Motor neuron (in vitro differentiated cells): ENCODE data around the gene ARHGEF10L. TPM values are rescaled to one million over a fixed set of nuclear protein-coding genes. Genes with fewer than 3 reads are reported as not detected.
"Not testable (repeated sequence)": the region's sequence is repeated elsewhere in the genome, so short reads cannot be mapped to it uniquely, and the experiment has no call there.

Experiments
- ATAC-seq, 8 experiments: fragments of 200-7000 bp; cut with Tn5 transposase; replicated peaks in 6 of 8; 2 replicates each; pipeline ENCODE4 v1.8.0; 2021; ENCODE audit warnings: mild to moderate bottlenecking in 8 of 8, moderate library complexity in 8 of 8
- H3K27ac ChIP-seq, 2 donors: fragments of 250-450 bp; sonication (Bioruptor Pico); 2 replicates each; pipeline ENCODE4 v1.9.0; 2021; ENCODE audit warnings: antibody characterized with exemption in 2 of 2, mild to moderate bottlenecking in 2 of 2, moderate library complexity in 1 of 2
- H3K4me1 ChIP-seq, 2 donors: fragments of 250-450 bp; sonication (Bioruptor Pico); replicated peaks in 1 of 2; 2 replicates each; pipeline ENCODE4 v1.6.1; 2021; ENCODE audit warnings: antibody characterized with exemption in 2 of 2, mild to moderate bottlenecking in 2 of 2, moderate library complexity in 1 of 2
- H3K4me3 ChIP-seq, 5 donors: fragments of 250-450 bp; sonication (Bioruptor Pico); 2 replicates each; pipeline ENCODE4 v1.9.0; 2021; ENCODE audit warnings: antibody characterized with exemption in 5 of 5, mild to moderate bottlenecking in 5 of 5, moderate library complexity in 4 of 5
- WGBS, 10 experiments: fragments of 450-650 bp; shearing (Covaris generic); methylation state at CpG; one replicate each; pipeline ENCODE4 v1.0.0; 2022; 5-methylcytosine and 5-hydroxymethylcytosine counted together
- in situ Hi-C, 9 experiments: fragments of 400-800 bp; cut with MboI; loops; one replicate each; pipeline ENCODE4 v1.15.0; 2021; ENCODE audit warnings: low sequenced_read_pairs in 9 of 9, low pct_unique_long_range_greater_than_20kb in 2 of 9; ENCODE audit not compliant: unreplicated experiment in 9 of 9
- total RNA-seq, 8 experiments: library from RNA; unstranded; fragments of 300-600 nt; gene quantifications; 2 replicates each; pipeline versions ENCODE4 v1.2.3 to v1.2.4, GENCODE V29; 2022

ARHGEF10L gene
- total RNA-seq, 8 experiments from 2014 or later: 2.5 to 41.4 (median 26.1) TPM

- no peak overlapping the region for H3K27ac ChIP-seq
- peaks cover 23 to 33% of the 10 kb centered on the region in 2 donors for H3K4me1 ChIP-seq
- H3K4me3 ChIP-seq: no peak overlapping the region
- 0 to 83% (median 44%) methylated on average over 1 to 5 of the region's 7 CpGs; no CpG with 5 or more reads in 2 of the 10 experiments for WGBS, 10 experiments
- in situ Hi-C loops: no loop called here
- ATAC-seq: peak in 4 of 8 experiments; percentile 18 to 50 (median 32)
Measured at GRCh38 chr1:17735793-17736192, 196.3 kb downstream of the ARHGEF10L start.

GRCh38 chr1:17736625-17737024 is 197.1 kb downstream of the ARHGEF10L start:
- 17 to 100% (median 73%) methylated on average over 1 to 6 of the region's 6 CpGs; no CpG with 5 or more reads in 2 of the 10 experiments for WGBS, 10 experiments
- Histone ChIP-seq H3K4me3 (no peak overlapping the region), H3K4me1 (peaks cover 26 to 38% of the 10 kb centered on the region in 2 donors), H3K27ac (no peak overlapping the region)
- in situ Hi-C loops: no loop called here
- no peak for ATAC-seq

GRCh38 chr1:17739050-17739449 is 199.6 kb downstream of the ARHGEF10L start:
- ATAC-seq: no peak

GRCh38 chr1:17741052-17741451 is 201.6 kb downstream of the ARHGEF10L start:
- peak overlapping the region in 1 of 2 donors; percentile 2 for H3K27ac ChIP-seq
- 60 to 100% (median 83%) methylated on average over 1 to 5 of the region's 5 CpGs; no CpG with 5 or more reads in 5 of the 10 experiments for WGBS, 10 experiments
- in situ Hi-C loops: no loop called here

More at GRCh38 chr1:17739050-17739449, 199.6 kb downstream of the ARHGEF10L start:
- no peak overlapping the region for H3K4me3 ChIP-seq
- H3K4me1 ChIP-seq: peaks cover 13 to 20% of the 10 kb centered on the region in 2 donors
- in situ Hi-C loops: no loop called here
- H3K27ac ChIP-seq: no peak overlapping the region

GRCh38 chr1:17742583-17742982 is 203.1 kb downstream of the ARHGEF10L start:
- in situ Hi-C loops: no loop called here
- 13 to 90% (median 62%) methylated on average over 1 to 5 of the region's 5 CpGs for WGBS, 10 experiments
- peak in 2 of 8 experiments; percentile 47 to 52 for ATAC-seq
- Histone ChIP-seq H3K4me3 (no peak overlapping the region), H3K4me1 (peaks cover 4 to 8% of the 10 kb centered on the region in 2 donors), H3K27ac (no peak overlapping the region)

More at GRCh38 chr1:17741052-17741451, 201.6 kb downstream of the ARHGEF10L start:
- no peak overlapping the region for H3K4me3 ChIP-seq
- H3K4me1 ChIP-seq: peaks cover 4 to 13% of the 10 kb centered on the region in 2 donors
- ATAC-seq: no peak

GRCh38 chr1:17743008-17743647 is 203.6 kb downstream of the ARHGEF10L start:
- no peak overlapping the region for H3K27ac ChIP-seq
- peaks cover 4 to 11% of the 10 kb centered on the region in 2 donors for H3K4me1 ChIP-seq
- H3K4me3 ChIP-seq: no peak overlapping the region
- WGBS, 10 experiments: 40 to 87% (median 73%) methylated on average over 2 to 5 of the region's 11 CpGs; no CpG with 5 or more reads in 4 of the 10 experiments
- in situ Hi-C loops: no loop called here
- peak in 3 of 8 experiments; percentile 9 to 31 (median 21) for ATAC-seq

GRCh38 chr1:17743925-17744324 is 204.4 kb downstream of the ARHGEF10L start:
- Histone ChIP-seq H3K4me1 (peaks cover 4 to 11% of the 10 kb centered on the region in 2 donors), H3K27ac (no peak overlapping the region), H3K4me3 (no peak overlapping the region)
- in situ Hi-C loops: no loop called here
- no peak for ATAC-seq
- 80 to 100% (median 100%) methylated on average over 1 to 3 of the region's 3 CpGs; no CpG with 5 or more reads in 2 of the 10 experiments for WGBS, 10 experiments

- WGBS, 10 experiments: 57 to 95% (median 80%) methylated on average over 1 to 10 of the region's 11 CpGs; no CpG with 5 or more reads in 4 of the 10 experiments
- Histone ChIP-seq H3K27ac (no peak overlapping the region), H3K4me1 (peaks cover 5 to 12% of the 10 kb centered on the region in 2 donors), H3K4me3 (no peak overlapping the region)
- ATAC-seq: peak in 1 of 8 experiments; percentile 21
- in situ Hi-C loops: no loop called here
Measured at GRCh38 chr1:17744666-17745478, 205.4 kb downstream of the ARHGEF10L start.

GRCh38 chr1:17745479-17745955 is 206.0 kb downstream of the ARHGEF10L start:
- WGBS, 10 experiments: 29 to 100% (median 85%) methylated on average over 1 to 3 of the region's 3 CpGs; no CpG with 5 or more reads in 2 of the 10 experiments
- H3K4me1 ChIP-seq: peaks cover 11 to 19% of the 10 kb centered on the region in 2 donors
- no peak for ATAC-seq
- in situ Hi-C loops: no loop called here
- H3K4me3 ChIP-seq: no peak overlapping the region
- no peak overlapping the region for H3K27ac ChIP-seq

- in situ Hi-C loops, ATAC-seq, H3K4me3 ChIP-seq, H3K27ac ChIP-seq: not testable (repeated sequence)
- WGBS, 10 experiments: 17 to 77% (median 45%) methylated on average over 1 to 2 of the region's 2 CpGs
- H3K4me1 ChIP-seq: peaks cover 12 to 19% of the 10 kb centered on the region in 2 donors
Measured at GRCh38 chr1:17746281-17746680, 206.8 kb downstream of the ARHGEF10L start.

- no peak overlapping the region for H3K27ac ChIP-seq
- no peak for ATAC-seq
- H3K4me1 ChIP-seq: peaks cover 10 to 14% of the 10 kb centered on the region in 2 donors
- WGBS, 10 experiments: 0 to 100% (median 86%) methylated on average over 1 to 2 of the region's 2 CpGs; no CpG with 5 or more reads in 2 of the 10 experiments
- in situ Hi-C loops: no loop called here
- no peak overlapping the region for H3K4me3 ChIP-seq
Measured at GRCh38 chr1:17746920-17747319, 207.4 kb downstream of the ARHGEF10L start.
